GM10248 (cell line): ENCODE data around the gene CD164L2.

Experiments
- CTCF ChIA-PET: fragments of 300-600 bp; sonication (Branson Sonifier 250); formaldehyde crosslinking; extraction: SDS; loops from one replicate; lab custom pipeline; 2021; ENCODE audit warnings: antibody characterized with exemption; lab: Yijun Ruan, JAX
- POLR2A ChIA-PET: fragments of 350-650 bp; sonication (Branson Sonifier 250); formaldehyde crosslinking; extraction: SDS; loops from one replicate; lab custom pipeline; 2020; ENCODE audit warnings: antibody characterized with exemption; lab: Yijun Ruan, JAX
- DNase-seq: peaks from one replicate; pipeline ENCODE4 v3.0.0; 2012; ENCODE audit errors: extremely low spot score
- CTCF ChIP-seq: IDR thresholded peaks from 2 replicates; pipeline ENCODE4 v1.5.1; 2012; ENCODE audit warnings: mild to moderate bottlenecking, low read depth; ENCODE audit errors: extremely low read depth, missing control alignments, control extremely low read depth

The CD164L2 gene

GRCh38 chr1:27372808-27373690, 10.1 kb downstream of the CD164L2 start:
- CTCF ChIA-PET: interaction anchor here (1.3 to 8.2 kb wide), 5 partner anchors 9 to 41 kb away, joined by 3 to 71 read pairs (median 4); no protein-coding TSS in a partner anchor
- POLR2A ChIA-PET: interaction anchor here (0.7 kb wide), 1 partner anchor 72 kb away, joined by 4 read pairs; no protein-coding TSS in a partner anchor
- no peak for TF ChIP-seq CTCF
- DNase-seq: no peak

- ChIA-PET CTCF (interaction anchor here (1.3 to 8.2 kb wide), 6 partner anchors 9 to 71 kb away, joined by 3 to 71 read pairs (median 4); no protein-coding TSS in a partner anchor), POLR2A (interaction anchor here (0.7 kb wide), 1 partner anchor 71 kb away, joined by 4 read pairs; no protein-coding TSS in a partner anchor)
- no peak for TF ChIP-seq CTCF
- no peak for DNase-seq
Measured at GRCh38 chr1:27372022-27372807, 10.9 kb downstream of the CD164L2 start.

- ChIA-PET CTCF (interaction anchor here (0.7 to 8.2 kb wide), 8 partner anchors 12 to 73 kb away, joined by 3 to 71 read pairs (median 5); no protein-coding TSS in a partner anchor), POLR2A (no interaction called here)
- DNase-seq: no peak
- no peak for TF ChIP-seq CTCF
Measured at GRCh38 chr1:27368869-27369582, 14.1 kb downstream of the CD164L2 start.

- TF ChIP-seq CTCF: no peak
- DNase-seq: no peak
- ChIA-PET CTCF (interaction anchor here (1.1 to 8.2 kb wide), 13 partner anchors 7 to 70 kb away, joined by 3 to 71 read pairs (median 11); partner anchors contain the start of genes CD164L2, FCN3 and GPR3), POLR2A (no interaction called here)
Measured at GRCh38 chr1:27367160-27367650, 15.9 kb downstream of the CD164L2 start.

- POLR2A ChIA-PET: no interaction called here
Measured at GRCh38 chr1:27366411-27367159, 16.5 kb downstream of the CD164L2 start, which contains the start of gene MAP3K6. MAP3K6 (minus strand) TSS chr1:27366961; CDS start chr1:27366597, 364 bp downstream.

More at GRCh38 chr1:27366411-27367159, 16.5 kb downstream of the CD164L2 start, which contains the start of gene MAP3K6:
- CTCF ChIA-PET: interaction anchor here (1.0 to 8.2 kb wide), 16 partner anchors 8 to 238 kb away, joined by 3 to 71 read pairs (median 8); partner anchors contain the start of genes CD164L2, FCN3 and GPR3
- peak; percentile 55 for TF ChIP-seq CTCF
- DNase-seq: peak; percentile 63
